HG02938 (cell line): ENCODE measurements around the gene SPTBN1.
"Not testable (repeated sequence)": the region's sequence is repeated elsewhere in the genome, so short reads cannot be mapped to it uniquely, and the experiment has no call there.

Experiments
- ATAC-seq: cut with Tn5 transposase; IDR thresholded peaks from one replicate; pipeline ENCODE4 v1.9.1; 2021; ENCODE audit warnings: mild to moderate bottlenecking, moderate library complexity; ENCODE audit not compliant: unreplicated experiment

Gene SPTBN1

GRCh38 chr2:54524226-54524991 is 68.3 kb downstream of the SPTBN1 start:
- ATAC-seq: peak; percentile 76

- ATAC-seq: no peak
These were observed 69.2 kb downstream of the SPTBN1 start for GRCh38 chr2:54525321-54525720.

GRCh38 chr2:54526226-54526879 is 70.2 kb downstream of the SPTBN1 start:
- ATAC-seq: no peak

- no peak for ATAC-seq
These were observed 72.3 kb downstream of the SPTBN1 start for GRCh38 chr2:54528311-54528955.

- ATAC-seq: not testable (repeated sequence)
These were observed 73.4 kb downstream of the SPTBN1 start for GRCh38 chr2:54529518-54529917.

- ATAC-seq: no peak
These were observed 73.8 kb downstream of the SPTBN1 start for GRCh38 chr2:54529935-54530334.

GRCh38 chr2:54531558-54531957 is 75.4 kb downstream of the SPTBN1 start:
- no peak for ATAC-seq

- no peak for ATAC-seq
These were observed 78.1 kb downstream of the SPTBN1 start for GRCh38 chr2:54534221-54534620.

GRCh38 chr2:54534625-54535024 is 78.5 kb downstream of the SPTBN1 start:
- no peak for ATAC-seq

GRCh38 chr2:54535599-54536195 is 79.6 kb downstream of the SPTBN1 start:
- no peak for ATAC-seq

GRCh38 chr2:54536720-54537119 is 80.6 kb downstream of the SPTBN1 start:
- no peak for ATAC-seq

- no peak for ATAC-seq
These were observed 82.4 kb downstream of the SPTBN1 start for GRCh38 chr2:54538537-54538936.

GRCh38 chr2:54539683-54540082 is 83.6 kb downstream of the SPTBN1 start:
- no peak for ATAC-seq

- ATAC-seq: no peak
These were observed 84.1 kb downstream of the SPTBN1 start for GRCh38 chr2:54540194-54540593.

GRCh38 chr2:54541995-54542394 is 85.9 kb downstream of the SPTBN1 start:
- no peak for ATAC-seq

GRCh38 chr2:54543733-54544396 is 87.7 kb downstream of the SPTBN1 start:
- no peak for ATAC-seq

GRCh38 chr2:54545702-54546450 is 89.7 kb downstream of the SPTBN1 start:
- ATAC-seq: peak; percentile 66

- ATAC-seq: no peak
These were observed 90.4 kb downstream of the SPTBN1 start for GRCh38 chr2:54546518-54546917.

GRCh38 chr2:54546923-54547720 is 91.0 kb downstream of the SPTBN1 start:
- ATAC-seq: peak; percentile 55
